ENCODE measurements around the gene GNG13.

GNG13 gene

DNA sequence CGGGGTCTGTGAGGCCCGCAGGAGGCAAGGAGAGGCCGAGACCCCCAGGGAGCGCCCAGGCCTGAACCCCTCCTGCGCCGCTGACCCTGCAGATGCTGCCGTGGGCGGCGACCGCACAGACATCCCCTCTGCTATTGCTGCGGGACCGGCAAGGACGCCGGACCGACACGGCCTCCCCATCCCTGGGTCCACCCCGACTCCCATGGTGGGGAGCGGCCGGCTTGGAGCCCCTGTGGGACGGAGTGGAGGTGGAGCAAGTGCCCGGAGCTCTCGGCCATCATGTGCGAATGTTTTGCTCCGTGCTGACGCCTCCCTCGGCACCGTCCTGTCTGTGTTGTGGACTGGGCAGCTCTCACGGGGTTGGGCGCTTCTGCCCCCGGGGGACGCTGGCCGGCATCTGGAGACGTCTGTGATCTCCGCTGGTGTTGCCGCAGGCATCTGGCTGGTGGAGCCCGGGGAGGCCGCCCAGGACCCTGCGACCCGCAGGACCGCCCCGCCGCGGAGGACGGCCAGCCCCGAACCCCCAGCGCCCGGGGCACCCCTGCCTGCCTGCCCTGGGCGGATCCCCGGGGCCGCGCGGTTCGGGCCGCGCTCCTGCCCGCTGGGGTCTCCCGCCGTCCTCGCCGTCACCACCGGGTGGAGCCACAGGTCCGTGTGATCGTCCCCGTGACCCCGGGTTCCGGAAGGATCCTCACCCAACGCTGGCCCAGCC, 12.8 kb upstream of the GNG13 start:
- DNase-seq = no peak

DNA sequence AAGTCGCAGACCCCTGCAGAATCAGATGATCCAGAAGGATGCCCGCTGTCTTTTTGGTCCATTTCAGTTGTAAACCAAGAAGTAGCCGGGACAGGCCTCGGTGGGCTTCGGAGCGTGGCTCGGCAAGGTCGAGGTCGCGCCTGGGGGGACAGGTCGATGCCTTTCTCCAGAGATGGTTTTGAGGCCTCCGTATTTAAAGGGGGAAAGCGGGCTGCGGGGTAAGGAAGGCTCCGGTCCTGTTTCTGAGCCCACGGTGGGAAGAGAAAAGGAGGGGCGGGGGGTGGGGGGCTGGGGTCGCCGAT, 7.5 kb upstream of the GNG13 start:
- no peak for DNase-seq

- peak; percentile 83 for DNase-seq
Measured at GRCh38 chr16:807347-808084, 7.0 kb upstream of the GNG13 start.

DNA sequence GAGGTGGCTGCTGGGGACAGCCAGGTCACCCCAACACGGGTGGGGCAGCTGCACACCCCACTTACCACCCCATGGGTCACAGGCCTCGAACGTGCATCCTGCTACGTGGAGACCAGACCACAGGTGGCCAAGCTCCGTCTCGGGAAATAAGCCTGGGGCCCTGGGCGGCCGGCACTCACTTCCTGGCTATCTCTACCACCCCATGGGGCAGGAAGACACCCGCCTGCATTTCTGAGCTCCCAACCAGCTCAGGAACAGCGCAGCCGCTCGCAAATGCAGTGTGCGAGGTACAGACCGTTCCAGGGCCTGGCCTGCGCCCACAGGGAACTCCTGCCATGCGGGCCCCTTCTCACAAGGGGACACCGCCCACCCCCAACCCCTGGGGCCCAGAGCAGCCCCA, 4.9 kb upstream of the GNG13 start:
- DNase-seq = no peak

GRCh38 chr16:804193-805048, 3.9 kb upstream of the GNG13 start:
- DNase-seq = no peak

GRCh38 chr16:803754-804080, 3.2 kb upstream of the GNG13 start:
- DNase-seq = no peak

GRCh38 chr16:802914-803753, 2.6 kb upstream of the GNG13 start:
- no peak for DNase-seq

- no peak for DNase-seq
Measured at GRCh38 chr16:802461-802860, 1.9 kb upstream of the GNG13 start.

- no peak for DNase-seq
Measured at GRCh38 chr16:801584-802363, 1.2 kb upstream of the GNG13 start.

DNA sequence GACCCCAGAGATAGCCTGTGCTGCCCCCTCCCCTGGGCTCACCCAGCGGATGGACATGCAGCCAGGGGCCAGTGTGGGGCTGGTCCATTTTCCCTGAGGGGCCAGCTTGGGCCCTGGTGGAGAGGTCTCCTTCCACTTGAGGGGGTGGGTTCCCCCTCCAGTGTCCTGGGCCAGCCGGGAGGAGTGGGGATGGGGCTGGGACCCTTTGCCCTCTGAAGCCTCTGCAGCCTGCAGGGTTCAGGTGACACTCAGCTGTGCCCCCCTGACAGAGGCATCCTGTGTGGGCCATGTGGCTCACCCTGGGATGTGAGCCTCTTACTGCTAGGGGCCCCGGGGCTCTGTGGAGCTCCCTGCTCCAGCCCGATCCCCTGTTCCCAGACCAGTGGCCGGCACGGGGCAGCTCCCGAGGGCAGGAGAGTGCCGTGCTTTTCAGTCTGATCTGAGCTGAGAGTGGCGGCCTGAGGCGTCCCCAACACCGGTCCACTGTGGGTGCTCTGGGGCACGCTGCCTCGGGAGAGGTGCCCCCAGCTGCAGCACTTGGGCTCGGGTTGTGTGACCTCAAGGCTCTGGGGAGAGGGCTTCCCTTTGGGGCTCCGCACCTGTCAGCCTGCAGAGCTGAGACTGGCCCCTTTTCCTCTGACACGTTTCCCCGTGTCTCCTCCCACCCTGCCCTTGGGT, 439 bp upstream of the GNG13 start:
- no peak for DNase-seq

- no peak for DNase-seq
Measured at GRCh38 chr16:799111-799947, 1.2 kb downstream of the GNG13 start.

DNA sequence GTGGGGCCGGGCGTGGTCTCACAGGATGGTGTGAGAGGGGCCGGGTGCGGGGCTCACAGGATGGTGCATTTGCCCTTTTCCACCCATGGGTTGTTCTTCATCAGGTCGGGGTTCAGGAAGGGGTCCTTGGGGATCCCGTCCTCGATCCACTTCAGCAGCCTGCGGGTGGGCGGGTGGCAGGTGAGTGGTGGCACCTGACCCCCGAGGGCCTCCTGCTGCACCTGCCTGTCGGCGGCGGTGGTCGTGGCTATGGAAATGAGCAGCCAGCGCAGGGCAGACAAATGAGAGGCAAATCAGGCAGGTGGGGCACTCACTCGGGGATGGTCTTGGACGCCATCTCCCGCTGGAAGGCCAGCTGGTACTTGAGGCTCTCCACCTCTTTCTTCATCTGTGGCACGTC, 1.9 kb downstream of the GNG13 start:
- DNase-seq = no peak

GRCh38 chr16:797686-798085, 2.8 kb downstream of the GNG13 start:
- DNase-seq = no peak

GRCh38 chr16:797120-797420, 3.5 kb downstream of the GNG13 start:
- no peak for DNase-seq

DNA sequence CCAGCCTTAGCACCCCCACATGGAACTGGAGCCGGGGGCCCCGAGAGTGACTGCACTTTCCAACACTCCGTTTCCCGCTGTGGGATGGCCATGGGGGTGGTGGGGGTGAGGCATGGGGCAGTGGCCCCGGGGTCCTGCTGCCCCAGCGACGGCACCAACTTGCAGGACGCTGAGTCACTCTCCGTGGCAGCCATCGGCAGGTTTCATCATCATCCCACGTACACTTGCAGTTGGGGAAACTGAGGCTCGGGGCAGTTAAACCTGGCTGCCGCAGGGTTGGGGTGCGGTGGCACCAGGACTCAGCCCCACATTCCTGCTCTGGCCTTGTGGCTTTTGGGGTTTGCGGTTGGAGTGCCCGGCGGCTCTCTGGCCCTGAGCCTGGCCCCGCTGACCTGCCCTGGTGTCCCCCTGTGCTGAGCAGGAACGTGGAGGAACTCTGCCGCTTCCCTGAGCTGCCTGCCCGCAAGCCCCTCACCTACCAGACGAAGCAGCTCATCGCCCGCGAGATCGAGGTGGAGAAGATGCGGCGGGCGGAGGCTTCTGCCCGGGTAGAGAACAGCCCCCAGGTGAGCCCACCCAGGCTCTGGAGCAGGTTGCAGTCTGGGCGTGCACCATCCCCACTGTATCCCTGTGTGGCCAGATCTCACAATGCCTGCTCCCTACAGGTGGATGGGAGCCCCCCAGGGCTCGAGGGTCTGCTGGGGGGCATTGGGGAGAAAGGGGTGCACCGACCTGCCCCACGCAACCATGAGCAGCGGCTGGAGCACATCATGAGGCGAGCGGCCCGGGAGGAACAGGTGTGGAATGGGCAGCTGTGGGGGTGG, 4.0 kb downstream of the GNG13 start:
- DNase-seq = no peak

DNA sequence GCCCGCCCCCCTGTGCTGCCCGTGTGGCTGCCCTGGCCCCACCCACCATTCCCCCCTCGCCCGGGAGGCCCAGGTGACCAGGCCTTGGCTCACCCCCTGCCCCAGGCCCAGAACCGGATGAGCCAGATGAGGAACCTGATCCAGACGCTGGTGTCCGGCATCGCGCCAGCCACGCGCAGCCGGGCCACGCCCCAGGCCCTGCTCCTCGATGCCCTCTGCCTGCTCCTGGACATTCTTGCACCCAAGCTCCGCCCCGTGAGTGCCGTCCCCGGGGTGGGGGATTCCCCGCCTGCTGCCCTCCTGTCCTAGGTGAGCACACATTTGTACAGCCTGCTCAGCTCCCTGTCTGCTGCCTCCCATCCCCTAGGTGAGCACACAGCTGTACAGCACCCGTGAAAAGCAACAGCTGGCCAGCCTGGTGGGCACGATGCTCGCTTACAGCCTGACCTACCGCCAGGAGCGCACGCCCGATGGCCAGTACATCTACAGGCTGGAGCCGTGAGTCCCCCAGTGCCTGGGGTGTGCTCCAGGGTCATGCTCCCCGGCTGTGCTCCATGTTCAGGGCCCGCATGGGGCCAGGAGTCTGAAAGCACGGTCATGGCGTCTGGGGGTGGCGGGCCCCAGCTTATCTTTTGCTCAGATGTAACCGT, 4.8 kb downstream of the GNG13 start:
- DNase-seq = no peak

DNA sequence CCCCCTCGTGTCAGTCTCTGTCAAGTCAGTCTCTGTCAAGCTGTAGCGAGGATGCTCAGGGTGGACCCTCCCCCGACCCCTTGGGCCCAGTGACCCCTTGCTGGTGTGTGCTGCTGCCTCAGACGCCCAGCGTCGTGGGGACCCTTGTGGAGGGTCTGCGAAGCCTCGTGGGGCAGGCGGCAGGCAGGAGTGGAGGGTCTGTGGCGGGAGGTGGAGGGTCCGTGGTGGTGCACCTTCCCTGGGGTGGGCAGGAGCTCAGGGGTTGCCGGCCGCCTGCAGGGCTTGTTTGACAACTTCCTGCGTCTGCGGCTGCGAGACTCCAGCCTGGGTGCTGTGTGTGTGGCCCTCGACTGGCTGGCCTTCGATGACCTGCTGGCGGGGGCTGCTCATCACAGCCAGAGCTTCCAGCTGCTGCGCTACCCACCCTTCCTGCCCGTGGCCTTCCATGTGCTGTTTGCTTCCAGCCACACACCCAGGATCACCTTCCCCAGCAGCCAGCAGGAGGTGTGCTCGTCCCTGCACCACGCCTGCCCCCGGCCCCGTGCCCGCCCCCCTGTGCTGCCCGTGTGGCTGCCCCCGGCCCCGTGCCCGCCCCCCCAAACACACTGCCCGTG, 5.6 kb downstream of the GNG13 start:
- no peak for DNase-seq

- DNase-seq = no peak
Measured at GRCh38 chr16:794091-794822, 6.3 kb downstream of the GNG13 start.
